IPS DF 4.7 (cell line): ENCODE results near the gene CILP.

ENCODE experiments used
- DNase-seq: peaks from one replicate; pipeline ENCODE4 v3.0.0-alpha.2; 2013; ENCODE audit warnings: low spot score; ENCODE audit errors: extremely low read depth

The CILP gene

GRCh38 chr15:65222891-65223290 lies 11.6 kb upstream of the CILP start:
- DNase-seq: no peak

GRCh38 chr15:65221697-65222096 lies 10.4 kb upstream of the CILP start:
- DNase-seq: no peak

- no peak for DNase-seq
Observed at GRCh38 chr15:65219137-65219536, 7.9 kb upstream of the CILP start.

GRCh38 chr15:65217526-65218482 lies 6.5 kb upstream of the CILP start:
- no peak for DNase-seq

GRCh38 chr15:65215496-65215895 lies 4.2 kb upstream of the CILP start:
- DNase-seq: no peak

- no peak for DNase-seq
Observed at GRCh38 chr15:65214010-65214409, 2.7 kb upstream of the CILP start.

- no peak for DNase-seq
Observed at GRCh38 chr15:65213241-65213640, 2.0 kb upstream of the CILP start.

- peak; percentile 14 for DNase-seq
Observed at GRCh38 chr15:65212097-65212496, 824 bp upstream of the CILP start.

- no peak for DNase-seq
Observed at GRCh38 chr15:65211482-65211982, 259 bp upstream of the CILP start.

GRCh38 chr15:65209701-65210643 lies 1.3 kb downstream of the CILP start:
- DNase-seq: no peak

- DNase-seq: no peak
Observed at GRCh38 chr15:65208647-65209046, 2.6 kb downstream of the CILP start.

GRCh38 chr15:65207280-65207840 lies 3.9 kb downstream of the CILP start:
- DNase-seq: no peak

GRCh38 chr15:65206750-65207149 lies 4.5 kb downstream of the CILP start:
- no peak for DNase-seq

GRCh38 chr15:65204931-65205660 lies 6.2 kb downstream of the CILP start:
- no peak for DNase-seq

- DNase-seq: no peak
Observed at GRCh38 chr15:65204236-65204930, 6.9 kb downstream of the CILP start.

GRCh38 chr15:65201918-65202317 lies 9.4 kb downstream of the CILP start:
- DNase-seq: no peak

- DNase-seq: no peak
Observed at GRCh38 chr15:65198571-65198970, 12.7 kb downstream of the CILP start.

- no peak for DNase-seq
Observed at GRCh38 chr15:65197337-65197645, 14.0 kb downstream of the CILP start.

GRCh38 chr15:65196637-65197336 lies 14.5 kb downstream of the CILP start:
- DNase-seq: no peak

- DNase-seq: no peak
Observed at GRCh38 chr15:65195548-65195923, 15.7 kb downstream of the CILP start.
